ENCODE measurements around the gene CBY1. TPM values are rescaled to one million over a fixed set of nuclear protein-coding genes. Genes with fewer than 3 reads are reported as not detected.

The CBY1 gene
- total and polyA plus RNA-seq, 2 donors (not counting 1 experiment from before 2014, with no cell fraction given): 6.0 to 20.7 TPM

GRCh38 chr22:38618258-38618657 lies 38.2 kb upstream of the CBY1 start:
- intact Hi-C loops (cut with micrococcal nuclease): no loop called here
- Mint-ChIP-seq H3K27ac (no peak overlapping the region), H3K4me3 (no peak overlapping the region), H3K27me3 (peaks cover 26% of the 10 kb centered on the region), H3K4me1 (no peaks in the 10 kb centered on the region), H3K9me3 (ENCODE audit: insufficient read depth) (peaks cover 3% of the 10 kb centered on the region)
- H3K9me3 ChIP-seq (ENCODE audit: control extremely low read depth in 1 of 3, control insufficient read depth in 2 of 3, insufficient read depth in 1 of 3, low read length in 2 of 3): peaks cover 0 to 8% (median 3%) of the 10 kb centered on the region in 3 donors
- H3K27me3 ChIP-seq (replicated peaks in 1 of 4; ENCODE audit: control extremely low read depth in 1 of 4, control insufficient read depth in 3 of 4, insufficient read depth in 4 of 4, low read length in 3 of 4): peaks cover 0 to 3% (median 0%) of the 10 kb centered on the region in 4 experiments
- H3K4me3 ChIP-seq (ENCODE audit: control extremely low read depth in 1 of 5, extremely low read depth in 1 of 5, insufficient read depth in 1 of 5, low read depth in 2 of 5, low read length in 4 of 5): no peak overlapping the region
- no peaks in the 10 kb centered on the region for H4K20me1 ChIP-seq (ENCODE audit: control insufficient read depth, insufficient read depth, low read length, poor library complexity, severe bottlenecking)
- POLR2A ChIA-PET: no interaction called here
- WGBS (ENCODE audit: insufficient coverage): no CpG with 5 or more reads among the region's 1 CpG
- no peak for DNase-seq
- H3K79me2 ChIP-seq (ENCODE audit: control insufficient read depth, insufficient read depth, low read length): no peaks in the 10 kb centered on the region
- ATAC-seq (ENCODE audit: low read depth): no peak
- H2AFZ ChIP-seq (ENCODE audit: insufficient read depth, low read depth, low read length, poor library complexity, severe bottlenecking): no peak overlapping the region
- H3K4me2 ChIP-seq (replicated peaks; ENCODE audit: low read depth, low read length, poor library complexity, severe bottlenecking): no peak overlapping the region
- no peak overlapping the region for H3K27ac ChIP-seq (ENCODE audit: low read length in 2 of 2)
- H3K4me1 ChIP-seq (ENCODE audit: control insufficient read depth in 2 of 2, insufficient read depth in 2 of 2, low read length in 2 of 2): no peaks in the 10 kb centered on the region
- CTCF ChIA-PET: no interaction called here
- TF ChIP-seq EZH2 (IDR thresholded peaks at IDR 0.05; ENCODE audit: borderline replicate concordance, insufficient read depth, low read depth, low read length, poor library complexity, severe bottlenecking) (no peak), CTCF (IDR thresholded peaks at IDR 0.05) (no peak)
- H3K9ac ChIP-seq (ENCODE audit: low read length): no peak overlapping the region
- H3K36me3 ChIP-seq (replicated peaks in 1 of 2; ENCODE audit: control extremely low read depth in 1 of 2, control insufficient read depth in 1 of 2, extremely low read depth in 1 of 2, insufficient read depth in 2 of 2, low read length in 1 of 2): no peaks in the 10 kb centered on the region

- Histone ChIP-seq H3K4me3 (ENCODE audit: control extremely low read depth in 1 of 5, extremely low read depth in 1 of 5, insufficient read depth in 1 of 5, low read depth in 2 of 5, low read length in 4 of 5) (no peak overlapping the region), H3K27ac (ENCODE audit: low read length in 2 of 2) (no peak overlapping the region), H2AFZ (ENCODE audit: insufficient read depth, low read depth, low read length, poor library complexity, severe bottlenecking) (no peak overlapping the region), H3K4me1 (ENCODE audit: control insufficient read depth in 2 of 2, insufficient read depth in 2 of 2, low read length in 2 of 2) (no peaks in the 10 kb centered on the region), H3K79me2 (ENCODE audit: control insufficient read depth, insufficient read depth, low read length) (no peaks in the 10 kb centered on the region), H4K20me1 (ENCODE audit: control insufficient read depth, insufficient read depth, low read length, poor library complexity, severe bottlenecking) (no peaks in the 10 kb centered on the region), H3K4me2 (replicated peaks; ENCODE audit: low read depth, low read length, poor library complexity, severe bottlenecking) (no peak overlapping the region), H3K9ac (ENCODE audit: low read length) (no peak overlapping the region), H3K36me3 (replicated peaks in 1 of 2; ENCODE audit: control extremely low read depth in 1 of 2, control insufficient read depth in 1 of 2, extremely low read depth in 1 of 2, insufficient read depth in 2 of 2, low read length in 1 of 2) (no peaks in the 10 kb centered on the region), H3K27me3 (replicated peaks in 1 of 4; ENCODE audit: control extremely low read depth in 1 of 4, control insufficient read depth in 3 of 4, insufficient read depth in 4 of 4, low read length in 3 of 4) (peaks cover 0 to 3% (median 0%) of the 10 kb centered on the region in 4 experiments), H3K9me3 (ENCODE audit: control extremely low read depth in 1 of 3, control insufficient read depth in 2 of 3, insufficient read depth in 1 of 3, low read length in 2 of 3) (peaks cover 0 to 8% (median 3%) of the 10 kb centered on the region in 3 donors)
- no peak for ATAC-seq (ENCODE audit: low read depth)
- no peaks in the 10 kb centered on the region for H3K4me1 Mint-ChIP-seq
- intact Hi-C loops (cut with micrococcal nuclease): no loop called here
- H3K4me3 Mint-ChIP-seq: no peak overlapping the region
- ChIA-PET CTCF (no interaction called here), POLR2A (no interaction called here)
- H3K27me3 Mint-ChIP-seq: peaks cover 26% of the 10 kb centered on the region
- DNase-seq: no peak
- 100% methylated on average over 1 of the region's 2 CpGs for WGBS (ENCODE audit: insufficient coverage)
- peaks cover 3% of the 10 kb centered on the region for H3K9me3 Mint-ChIP-seq (ENCODE audit: insufficient read depth)
- no peak for TF ChIP-seq CTCF (IDR thresholded peaks at IDR 0.05)
- no peak for TF ChIP-seq EZH2 (IDR thresholded peaks at IDR 0.05; ENCODE audit: borderline replicate concordance, insufficient read depth, low read depth, low read length, poor library complexity, severe bottlenecking)
- H3K27ac Mint-ChIP-seq: no peak overlapping the region
Measured at GRCh38 chr22:38618682-38619081, 37.8 kb upstream of the CBY1 start.

Measured in B cell (primary cell).